K562 (cell line): Measurements from ENCODE around the gene PTCH1. TPM values are rescaled to one million over a fixed set of nuclear protein-coding genes. Genes with fewer than 3 reads are reported as not detected.

Experiments
- ATAC-seq: fragments of 200-7000 bp; cut with Tn5 transposase; 3 replicates; pipeline ENCODE4 v1.9.1; 2020; ENCODE audit warnings: moderate library complexity
- BruUV-seq: library from RNA; stranded (reverse); fragments of 400-500 nt; replicated peaks from 2 replicates; lab custom pipeline; 2021; lab: Mats Ljungman, UMichigan
- CTCF ChIA-PET: fragments of 300-600 bp; formaldehyde crosslinking; extraction: SDS; loops from one replicate; lab custom pipeline; 2021; ENCODE audit warnings: low intra/inter-chr PET ratio; lab: Yijun Ruan, JAX
- POLR2A ChIA-PET: fragments of 300-600, 350-650 bp; sonication (Branson Sonifier 250); formaldehyde crosslinking; extraction: SDS; loops from one replicate; lab custom pipeline; 2021; ENCODE audit warnings: antibody characterized with exemption, inconsistent platforms; lab: Yijun Ruan, JAX
- DNase-seq, 4 experiments: peaks; one replicate each; pipeline versions ENCODE4 v3.0.0 to v3.0.0-alpha.2; 2011 to 2018; ENCODE audit warnings: low spot score in 3 of 4, mixed read lengths in 3 of 4; ENCODE audit errors: extremely low read depth in 1 of 4
- FAIRE-seq: peaks from 2 replicates; lab custom pipeline; 2011; peaks lifted over from hg19 to GRCh38; lab: Jason Lieb, UNC
- H2AFZ ChIP-seq: 2 replicates; pipeline ENCODE4 v1.6.0; 2011; ENCODE audit warnings: low read depth, low read length, control low read depth, inconsistent platforms
- H3K27ac ChIP-seq: fragments of 200-600 bp; 3 replicates; pipeline ENCODE4 v1.8.0; 2011; ENCODE audit warnings: low read depth, mild to moderate bottlenecking, control low read depth, inconsistent platforms, low read length, moderate library complexity, mixed read lengths; ENCODE audit errors: extremely low read depth
- H3K27me3 ChIP-seq, 2 experiments: fragments of 300-600 bp in 1 of 2; 2 replicates in 1 of 2; 3 replicates in 1 of 2; pipeline versions ENCODE4 v1.6.0 to v1.8.0; 2011; ENCODE audit warnings: inconsistent platforms in 2 of 2, low read length in 2 of 2, mild to moderate bottlenecking in 1 of 2, mixed read lengths in 1 of 2, moderate library complexity in 1 of 2; ENCODE audit not compliant: control insufficient read depth in 2 of 2, insufficient read depth in 2 of 2
- H3K36me3 ChIP-seq: fragments of 300-600 bp; 3 replicates; pipeline ENCODE4 v1.8.0; 2011; ENCODE audit warnings: mild to moderate bottlenecking, low read length, inconsistent platforms; ENCODE audit not compliant: control insufficient read depth, insufficient read depth
- H3K4me1 ChIP-seq, 2 experiments: fragments of 200-600 bp in 1 of 2; replicated peaks in 1 of 2; 2 replicates in 1 of 2; 3 replicates in 1 of 2; pipeline versions ENCODE4 v1.5.1 to v1.8.0; 2011; ENCODE audit warnings: inconsistent platforms in 2 of 2, low read length in 2 of 2, mild to moderate bottlenecking in 1 of 2, mixed read lengths in 1 of 2, moderate library complexity in 1 of 2; ENCODE audit not compliant: control insufficient read depth in 2 of 2, insufficient read depth in 2 of 2
- H3K4me2 ChIP-seq: 2 replicates; pipeline ENCODE4 v1.6.1; 2011; ENCODE audit warnings: low read length, control low read depth, inconsistent platforms, mixed read lengths; ENCODE audit not compliant: insufficient read depth
- H3K4me3 ChIP-seq: fragments of 200-600 bp; sonication (generic), shearing (Covaris generic); 2 replicates; pipeline ENCODE4 v1.5.1; 2016; ENCODE audit warnings: control low read depth, inconsistent platforms
- H3K79me2 ChIP-seq: fragments of 200-600 bp; 3 replicates; pipeline ENCODE4 v1.8.0; 2011; ENCODE audit warnings: low read length, inconsistent platforms; ENCODE audit not compliant: control insufficient read depth, insufficient read depth
- H3K9ac ChIP-seq, 2 experiments: 2 replicates each; pipeline versions ENCODE4 v1.6.0 to v1.6.1; 2011; ENCODE audit warnings: low read depth in 2 of 2, low read length in 2 of 2, control low read depth in 1 of 2, inconsistent platforms in 1 of 2, mild to moderate bottlenecking in 1 of 2, mixed read lengths in 1 of 2; ENCODE audit not compliant: insufficient read depth in 1 of 2
- H3K9me1 ChIP-seq: one replicate; pipeline ENCODE4 v1.6.0; 2011; ENCODE audit warnings: inconsistent platforms, mild to moderate bottlenecking, low read length, moderate library complexity; ENCODE audit not compliant: control insufficient read depth, insufficient read depth
- H3K9me3 ChIP-seq: replicated peaks from 2 replicates; pipeline ENCODE4 v1.5.1; 2011; ENCODE audit warnings: low read depth, low read length, inconsistent platforms; ENCODE audit not compliant: control insufficient read depth, insufficient read depth
- H4K20me1 ChIP-seq: replicated peaks from 2 replicates; pipeline ENCODE4 v1.6.1; 2011; ENCODE audit warnings: low read length, inconsistent platforms, mixed read lengths; ENCODE audit not compliant: control insufficient read depth, insufficient read depth
- ARID1B ChIP-seq: fragments of 450-650 bp; IDR thresholded peaks from 2 replicates; pipeline ENCODE4 v1.6.1; 2016; ENCODE audit warnings: antibody characterized with exemption, mild to moderate bottlenecking, inconsistent platforms
- BRF1 ChIP-seq: IDR thresholded peaks from 3 replicates; pipeline ENCODE4 v1.6.1; 2011; ENCODE audit warnings: borderline replicate concordance, mild to moderate bottlenecking; ENCODE audit not compliant: insufficient read length; ENCODE audit errors: extremely low read depth
- CBX2 ChIP-seq: fragments of 200-600 bp; sonication (generic); IDR thresholded peaks from one replicate; pipeline ENCODE4 v1.6.1; 2012; ENCODE audit warnings: mild to moderate bottlenecking, low read length, inconsistent platforms; ENCODE audit not compliant: insufficient read depth, poor library complexity, severe bottlenecking
- E2F3 ChIP-seq: fragments of 250-450 bp; sonication (Bioruptor Pico); IDR thresholded peaks from 2 replicates; pipeline ENCODE4 v1.4.0; 2020; ENCODE audit warnings: mild to moderate bottlenecking
- E2F6 ChIP-seq, 2 experiments: IDR thresholded peaks; 2 replicates each; pipeline ENCODE4 v1.6.1; 2011; ENCODE audit warnings: borderline replicate concordance in 1 of 2, control low read depth in 1 of 2, low read depth in 1 of 2, low read length in 1 of 2, mild to moderate bottlenecking in 1 of 2, mixed read lengths in 1 of 2, moderate library complexity in 1 of 2; ENCODE audit not compliant: insufficient read depth in 1 of 2, insufficient read length in 1 of 2, poor library complexity in 1 of 2, severe bottlenecking in 1 of 2; ENCODE audit errors: extremely low read depth in 1 of 2
- ETS2 ChIP-seq: IDR thresholded peaks from 2 replicates; pipeline ENCODE4 v1.6.1; 2016; ENCODE audit warnings: borderline replicate concordance, missing genetic modification characterization, mild to moderate bottlenecking, moderate library complexity, missing compliant biosample characterization; ENCODE audit not compliant: poor library complexity, severe bottlenecking
- ILF3 ChIP-seq: fragments of 450-650 bp; IDR thresholded peaks from 2 replicates; pipeline ENCODE4 v1.6.1; 2018; ENCODE audit warnings: antibody characterized with exemption, mild to moderate bottlenecking, moderate library complexity, borderline replicate concordance
- KAT2B ChIP-seq: IDR thresholded peaks from one replicate; pipeline ENCODE4 v1.6.1; 2012; ENCODE audit warnings: low read depth, mild to moderate bottlenecking, control low read depth, inconsistent platforms, low read length, moderate library complexity
- MTA2 ChIP-seq: fragments of 450-650 bp; IDR thresholded peaks from 2 replicates; pipeline ENCODE4 v1.6.1; 2016; ENCODE audit warnings: low read depth
- OTX1 ChIP-seq: fragments of 450-650 bp; formaldehyde crosslinking; IDR thresholded peaks from 2 replicates; pipeline ENCODE4 v1.4.0; 2022; ENCODE audit warnings: mild to moderate bottlenecking
- RAD21 ChIP-seq, 2 experiments: fragments of 250-450 bp in 1 of 2; fragments of 450-650 bp in 1 of 2; sonication (Bioruptor Pico) in 1 of 2; formaldehyde crosslinking in 1 of 2; IDR thresholded peaks in 1 of 2; conservative IDR thresholded peaks in 1 of 2; 2 replicates each; pipeline versions ENCODE4 v1.4.0 to v1.8.0; 2020 to 2022; ENCODE audit warnings: mild to moderate bottlenecking in 2 of 2, moderate library complexity in 1 of 2
- RBM14 ChIP-seq: fragments of 200-400 bp; formaldehyde crosslinking; IDR thresholded peaks from 2 replicates; pipeline ENCODE4 v1.6.1; 2018; ENCODE audit warnings: low read depth, mild to moderate bottlenecking, low read length, moderate library complexity, borderline replicate concordance; ENCODE audit not compliant: insufficient read depth
- ZNF133 ChIP-seq: fragments of 250-450 bp; sonication (Bioruptor Pico); IDR thresholded peaks from 2 replicates; pipeline ENCODE4 v1.4.0; 2020; ENCODE audit warnings: mild to moderate bottlenecking
- ZNF134 ChIP-seq: fragments of 250-450 bp; sonication (Bioruptor Pico); conservative IDR thresholded peaks from 2 replicates; pipeline ENCODE4 v1.4.0; 2020
- WGBS: fragments of 100-300 bp; shearing (Covaris generic); methylation state at CpG from one replicate; pipeline ENCODE4 v1.1.6; 2016; ENCODE audit warnings: low coverage, mixed read lengths; ENCODE audit not compliant: insufficient coverage; ENCODE audit errors: missing lambda C conversion rate; 5-methylcytosine and 5-hydroxymethylcytosine counted together
- in situ Hi-C: fragments of 300-500 bp; cut with MboI; formaldehyde crosslinking; loops from 4 replicates; pipeline ENCODE4 v1.15.0; 2018; ENCODE audit warnings: inconsistent platforms, mixed read lengths
- intact Hi-C: fragments of 100-400 bp; cut with micrococcal nuclease; formaldehyde crosslinking; loops from 2 replicates; pipeline ENCODE4 v1.14.2; 2022
- polyA plus RNA-seq, 8 experiments: library from polyadenylated mRNA; depleted of rRNA in 4 of 8; stranded (reverse) in 5 of 8; unstranded in 3 of 8; fragments of >200 nt; fragmentation: Nextera tagmentation in 2 of 8; fragmentation: Illumina TruSeq in 1 of 8; extraction: Ambion mirVana in 2 of 8; extraction: Trizol in 1 of 8; gene quantifications; 2 replicates each; pipeline versions ENCODE4 v1.2.1 to v1.2.3, GENCODE V29; 2011 to 2014; ENCODE audit warnings: inconsistent platforms in 1 of 8, missing spikeins in 1 of 8
- total RNA-seq, 7 experiments: library from RNA; depleted of rRNA in 6 of 7; stranded (reverse); fragments of >200 nt in 6 of 7; fragmentation: Illumina TruSeq in 2 of 7; extraction: Trizol in 2 of 7; gene quantifications; 2 replicates each; pipeline versions ENCODE4 v1.2.1 to v1.2.3, GENCODE V29; 2011 to 2021; ENCODE audit warnings: low replicate concordance in 1 of 7
- TF ChIP-seq, protein P1 (sequence below): IDR thresholded peaks from 3 replicates; pipeline ENCODE4 v1.6.1; 2011; ENCODE audit warnings: borderline replicate concordance, mild to moderate bottlenecking, moderate library complexity; ENCODE audit not compliant: insufficient read length; ENCODE audit errors: extremely low read depth
- TF ChIP-seq, protein P2 (sequence below): fragments of 250-450 bp; sonication (Bioruptor Pico); IDR thresholded peaks from 2 replicates; pipeline ENCODE4 v1.8.0; 2021; ENCODE audit warnings: moderate library complexity, mild to moderate bottlenecking, inconsistent platforms

The PTCH1 gene
- total and polyA plus RNA-seq, 9 of the 15 experiments (the other 6 are each of a cell fraction or from before 2014, with no cell fraction given) = 0.70 to 9.9 (median 3.8) TPM

DNA sequence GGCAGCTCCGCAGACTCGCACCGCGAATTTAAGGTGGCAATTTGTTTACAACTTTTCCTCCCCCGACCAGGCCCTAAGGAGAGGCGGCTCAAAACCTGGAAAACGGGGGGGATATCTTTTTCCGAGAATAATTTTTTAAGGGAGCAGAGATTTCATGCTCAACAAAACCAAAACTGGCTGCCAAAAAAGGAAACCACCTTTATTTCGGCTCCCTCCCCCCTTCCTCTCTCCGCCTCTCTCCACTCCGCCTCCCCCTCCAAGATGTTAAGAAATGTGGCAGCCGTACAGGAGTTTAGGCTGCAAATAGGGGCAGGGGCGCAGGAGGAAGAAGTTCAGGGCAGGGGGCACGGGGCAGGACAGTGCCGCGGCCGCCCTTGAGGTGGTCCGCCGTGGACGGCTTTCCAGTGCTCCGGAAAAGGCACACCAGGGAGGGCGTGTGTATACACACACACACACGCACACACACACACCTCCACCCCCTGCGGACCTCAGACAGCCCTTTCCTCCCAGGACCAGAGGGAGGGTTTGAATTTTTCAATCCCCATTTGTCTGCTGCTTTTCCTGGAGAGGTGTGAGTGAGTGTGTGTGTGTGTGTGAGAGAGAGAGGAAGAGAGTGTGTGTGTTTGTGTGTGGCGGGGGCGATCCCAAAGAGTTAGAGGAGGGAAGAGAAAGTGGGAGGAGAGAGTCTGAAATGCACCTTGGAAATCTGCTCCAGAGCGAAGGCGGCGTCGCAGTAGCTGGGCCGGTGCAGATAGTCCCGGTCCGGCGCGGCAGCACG is 9.1 kb downstream of the PTCH1 start:
- Histone ChIP-seq H3K4me3 (peak overlapping the region; percentile 84), H3K9me3 (no peaks in the 10 kb centered on the region), H3K4me2 (peak overlapping the region; percentile 84), H3K4me1 (peaks cover 23 to 46% of the 10 kb centered on the region in 2 experiments; a peak in 4 of 5 replicates), H3K79me2 (peaks cover 61% of the 10 kb centered on the region), H3K36me3 (no peaks in the 10 kb centered on the region), H3K27ac (peak overlapping the region; percentile 88), H3K9me1 (no peaks in the 10 kb centered on the region), H3K27me3 (no peaks in the 10 kb centered on the region), H3K9ac (peak overlapping the region; percentile 77 to 93), H4K20me1 (0 out of 2 replicates have a peak, but pooled peaks cover 3% of the 10 kb centered on the region), H2AFZ (peak overlapping the region; percentile 88)
- ChIA-PET POLR2A (interaction anchor here (0.7 to 0.8 kb wide), 3 partner anchors 13 to 891 kb away, joined by 3 to 4 read pairs (median 3); no protein-coding TSS in a partner anchor), CTCF (no interaction called here)
- FAIRE-seq = peak; percentile 52
- in situ Hi-C loops (no loop called here), intact Hi-C loops (loop anchor here (2.0 to 5.0 kb wide), 3 partner anchors 73 to 95 kb away; no protein-coding TSS in a partner anchor)
- peak; percentile 5 for ATAC-seq
- WGBS = 1% methylated on average over 30 of the region's 36 CpGs
- DNase-seq = peak in 2 of 4 experiments; percentile 42 to 70
- BruUV-seq = no TSS peak
- TF ChIP-seq E2F6 (IDR thresholded peaks at IDR 0.05; ENCODE audit: borderline replicate concordance in 1 of 2, extremely low read depth in 1 of 2, insufficient read depth in 1 of 2, insufficient read length in 1 of 2, low read depth in 1 of 2, low read length in 1 of 2, poor library complexity in 1 of 2, severe bottlenecking in 1 of 2) = no peak
- TF ChIP-seq, protein P1, sequence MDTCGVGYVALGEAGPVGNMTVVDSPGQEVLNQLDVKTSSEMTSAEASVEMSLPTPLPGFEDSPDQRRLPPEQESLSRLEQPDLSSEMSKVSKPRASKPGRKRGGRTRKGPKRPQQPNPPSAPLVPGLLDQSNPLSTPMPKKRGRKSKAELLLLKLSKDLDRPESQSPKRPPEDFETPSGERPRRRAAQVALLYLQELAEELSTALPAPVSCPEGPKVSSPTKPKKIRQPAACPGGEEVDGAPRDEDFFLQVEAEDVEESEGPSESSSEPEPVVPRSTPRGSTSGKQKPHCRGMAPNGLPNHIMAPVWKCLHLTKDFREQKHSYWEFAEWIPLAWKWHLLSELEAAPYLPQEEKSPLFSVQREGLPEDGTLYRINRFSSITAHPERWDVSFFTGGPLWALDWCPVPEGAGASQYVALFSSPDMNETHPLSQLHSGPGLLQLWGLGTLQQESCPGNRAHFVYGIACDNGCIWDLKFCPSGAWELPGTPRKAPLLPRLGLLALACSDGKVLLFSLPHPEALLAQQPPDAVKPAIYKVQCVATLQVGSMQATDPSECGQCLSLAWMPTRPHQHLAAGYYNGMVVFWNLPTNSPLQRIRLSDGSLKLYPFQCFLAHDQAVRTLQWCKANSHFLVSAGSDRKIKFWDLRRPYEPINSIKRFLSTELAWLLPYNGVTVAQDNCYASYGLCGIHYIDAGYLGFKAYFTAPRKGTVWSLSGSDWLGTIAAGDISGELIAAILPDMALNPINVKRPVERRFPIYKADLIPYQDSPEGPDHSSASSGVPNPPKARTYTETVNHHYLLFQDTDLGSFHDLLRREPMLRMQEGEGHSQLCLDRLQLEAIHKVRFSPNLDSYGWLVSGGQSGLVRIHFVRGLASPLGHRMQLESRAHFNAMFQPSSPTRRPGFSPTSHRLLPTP = no peak
- no peak for TF ChIP-seq ZNF134 (CRISPR knock-in tag)
- TF ChIP-seq ARID1B = peak; percentile 42
- TF ChIP-seq ETS2 (tag) = no peak
- no peak for TF ChIP-seq OTX1 (CRISPR knock-in tag)
- TF ChIP-seq CBX2 = no peak
- no peak for TF ChIP-seq BRF1
- no peak for TF ChIP-seq KAT2B
- TF ChIP-seq RBM14 = no peak
- peak; percentile 19; the same call in 1 of the 2 replicates for TF ChIP-seq MTA2
- TF ChIP-seq ILF3 = no peak
- no peak for TF ChIP-seq ZNF133 (CRISPR knock-in tag)
- TF ChIP-seq E2F3 (CRISPR knock-in tag) = no peak
- TF ChIP-seq, protein P2, sequence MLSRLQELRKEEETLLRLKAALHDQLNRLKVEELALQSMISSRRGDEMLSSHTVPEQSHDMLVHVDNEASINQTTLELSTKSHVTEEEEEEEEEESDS (CRISPR knock-in tag) = no peak
- no peak for TF ChIP-seq RAD21 (CRISPR knock-in tag; conservative IDR thresholded peaks at IDR 0.05 in 1 of 2, IDR thresholded peaks at IDR 0.05 in 1 of 2)
